Activated CD8-positive, alpha-beta T cell treated with anti-CD3 and anti-CD28 coated beads, Interleukin-2, amount 10 ng/mL, durations not matched to agents 7 days and 5 days (primary cell): ENCODE data around the gene PLK4. TPM values are rescaled to one million over a fixed set of nuclear protein-coding genes. Genes with fewer than 3 reads are reported as not detected.
"Not testable (repeated sequence)": the region's sequence is repeated elsewhere in the genome, so short reads cannot be mapped to it uniquely, and the experiment has no call there.

ENCODE experiments used
- ATAC-seq: fragments of 150-1000 bp; cut with Tn5 transposase; one replicate; pipeline ENCODE4 v1.10.0; 2021; ENCODE audit warnings: moderate library complexity
- CTCF ChIA-PET: fragments of 350-600 bp; sonication (Branson Sonifier 250); formaldehyde crosslinking; loops from one replicate; lab custom pipeline; 2021; ENCODE audit warnings: antibody characterized with exemption; lab: Charles Lee
- POLR2A ChIA-PET: fragments of 350-600 bp; sonication (Branson Sonifier 250); formaldehyde crosslinking; loops from one replicate; lab custom pipeline; 2021; ENCODE audit warnings: antibody characterized with exemption; lab: Charles Lee
- DNase-seq: peaks from one replicate; pipeline ENCODE4 v3.0.0-alpha.2; 2020
- H3K27ac Mint-ChIP-seq: one replicate; pipeline ENCODE4 v1.8.0; 2021; ENCODE audit warnings: mild to moderate bottlenecking, mixed read lengths
- H3K27me3 Mint-ChIP-seq: one replicate; pipeline ENCODE4 v1.8.0; 2021; ENCODE audit warnings: low read depth, mixed read lengths
- H3K36me3 Mint-ChIP-seq: one replicate; pipeline ENCODE4 v1.8.0; 2021; ENCODE audit warnings: low read depth, mixed read lengths
- H3K4me1 Mint-ChIP-seq: one replicate; pipeline ENCODE4 v1.8.0; 2021; ENCODE audit warnings: low read depth, mixed read lengths
- H3K4me3 Mint-ChIP-seq: one replicate; pipeline ENCODE4 v1.8.0; 2021; ENCODE audit warnings: mild to moderate bottlenecking, mixed read lengths
- H3K9me3 Mint-ChIP-seq: one replicate; pipeline ENCODE4 v1.8.0; 2022; ENCODE audit warnings: mixed read lengths; ENCODE audit not compliant: insufficient read depth
- total RNA-seq, 2 experiments: library from RNA; stranded (reverse); gene quantifications; one replicate each; pipeline ENCODE4 v1.2.3, GENCODE V29; 2021

The PLK4 gene
- total RNA-seq, 2 experiments from 2014 or later = 62.1 to 65.9 TPM

GRCh38 chr4:127857641-127858040, 23.1 kb upstream of the PLK4 start:
- ChIA-PET CTCF (no interaction called here), POLR2A (no interaction called here)
- DNase-seq = no peak
- no peaks in the 10 kb centered on the region for H3K27me3 Mint-ChIP-seq
- peaks cover 13% of the 10 kb centered on the region for H3K36me3 Mint-ChIP-seq
- H3K27ac Mint-ChIP-seq = no peak overlapping the region
- H3K4me1 Mint-ChIP-seq = no peaks in the 10 kb centered on the region
- ATAC-seq = no peak
- no peak overlapping the region for H3K4me3 Mint-ChIP-seq
- H3K9me3 Mint-ChIP-seq = peaks cover 22% of the 10 kb centered on the region

- Mint-ChIP-seq H3K36me3 (no peaks in the 10 kb centered on the region), H3K4me3 (no peak overlapping the region), H3K4me1 (peaks cover 7% of the 10 kb centered on the region), H3K27ac (no peak overlapping the region), H3K9me3 (no peaks in the 10 kb centered on the region), H3K27me3 (no peaks in the 10 kb centered on the region)
- ChIA-PET CTCF (no interaction called here), POLR2A (no interaction called here)
- DNase-seq (no peak), ATAC-seq (no peak)
Measured at GRCh38 chr4:127868196-127868595, 12.5 kb upstream of the PLK4 start.

GRCh38 chr4:127870281-127870680, 10.4 kb upstream of the PLK4 start:
- no peak for DNase-seq
- H3K4me3 Mint-ChIP-seq = no peak overlapping the region
- no peaks in the 10 kb centered on the region for H3K27me3 Mint-ChIP-seq
- CTCF ChIA-PET = no interaction called here
- no peak for ATAC-seq
- H3K4me1 Mint-ChIP-seq = peaks cover 7% of the 10 kb centered on the region
- no peak overlapping the region for H3K27ac Mint-ChIP-seq
- H3K36me3 Mint-ChIP-seq = peaks cover 2% of the 10 kb centered on the region
- H3K9me3 Mint-ChIP-seq = no peaks in the 10 kb centered on the region
- POLR2A ChIA-PET = no interaction called here

- POLR2A ChIA-PET = no interaction called here
- CTCF ChIA-PET = no interaction called here
- DNase-seq = no peak
- no peak for ATAC-seq
- Mint-ChIP-seq H3K27me3 (no peaks in the 10 kb centered on the region), H3K4me3 (no peak overlapping the region), H3K36me3 (peaks cover 5% of the 10 kb centered on the region), H3K9me3 (no peaks in the 10 kb centered on the region), H3K4me1 (peaks cover 7% of the 10 kb centered on the region), H3K27ac (no peak overlapping the region)
Measured at GRCh38 chr4:127870688-127871087, 10.0 kb upstream of the PLK4 start.

- POLR2A ChIA-PET = interaction anchor here (0.7 kb wide), 1 partner anchor 437 kb away, joined by 3 read pairs; no protein-coding TSS in a partner anchor
- CTCF ChIA-PET = no interaction called here
- Mint-ChIP-seq H3K36me3 (peaks cover 9% of the 10 kb centered on the region), H3K4me3 (no peak overlapping the region), H3K27me3 (no peaks in the 10 kb centered on the region), H3K27ac (no peak overlapping the region), H3K4me1 (peaks cover 23% of the 10 kb centered on the region), H3K9me3 (no peaks in the 10 kb centered on the region)
- ATAC-seq (no peak), DNase-seq (no peak)
Measured at GRCh38 chr4:127875791-127876190, 4.9 kb upstream of the PLK4 start.

- no peak for DNase-seq
- peak; percentile 43 for ATAC-seq
- ChIA-PET CTCF (interaction anchor here (1.9 to 2.8 kb wide), 2 partner anchors 8 to 84 kb away, joined by 4 to 14 read pairs; partner anchors contain the start of genes ABHD18 and MFSD8), POLR2A (interaction anchor here (0.7 to 3.1 kb wide), 7 partner anchors 16 to 931 kb away, joined by 3 to 38 read pairs (median 3); partner anchors contain the start of genes ABHD18, HSPA4L, LARP1B and MFSD8)
- peaks cover 35% of the 10 kb centered on the region for H3K4me1 Mint-ChIP-seq
- H3K27me3 Mint-ChIP-seq = no peaks in the 10 kb centered on the region
- peak overlapping the region; percentile 90 for H3K4me3 Mint-ChIP-seq
- no peaks in the 10 kb centered on the region for H3K9me3 Mint-ChIP-seq
- H3K36me3 Mint-ChIP-seq = peaks cover 45% of the 10 kb centered on the region
- H3K27ac Mint-ChIP-seq = peak overlapping the region; percentile 95
Measured at GRCh38 chr4:127881563-127881864, 821 bp downstream of the PLK4 start.

- H3K27me3 Mint-ChIP-seq = no peaks in the 10 kb centered on the region
- ChIA-PET CTCF (no interaction called here), POLR2A (interaction anchor here (1.3 kb wide), 1 partner anchor 77 kb away, joined by 3 read pairs; the partner anchor contains the start of genes ABHD18 and MFSD8)
- no peaks in the 10 kb centered on the region for H3K9me3 Mint-ChIP-seq
- peaks cover 25% of the 10 kb centered on the region for H3K4me1 Mint-ChIP-seq
- no peak overlapping the region for H3K27ac Mint-ChIP-seq
- no peak for ATAC-seq
- peaks cover 54% of the 10 kb centered on the region for H3K36me3 Mint-ChIP-seq
- H3K4me3 Mint-ChIP-seq = no peak overlapping the region
- no peak for DNase-seq
Measured at GRCh38 chr4:127888559-127888958, 7.9 kb downstream of the PLK4 start.

GRCh38 chr4:127889903-127890302, 9.2 kb downstream of the PLK4 start:
- Mint-ChIP-seq H3K4me3 (no peak overlapping the region), H3K36me3 (peaks cover 56% of the 10 kb centered on the region), H3K27ac (no peak overlapping the region), H3K27me3 (no peaks in the 10 kb centered on the region), H3K9me3 (no peaks in the 10 kb centered on the region), H3K4me1 (peaks cover 23% of the 10 kb centered on the region)
- POLR2A ChIA-PET = interaction anchor here (1.3 kb wide), 1 partner anchor 171 kb away, joined by 4 read pairs; the partner anchor contains the start of gene LARP1B
- DNase-seq (no peak), ATAC-seq (no peak)
- CTCF ChIA-PET = interaction anchor here (1.4 to 1.7 kb wide), 2 partner anchors 9 to 75 kb away, joined by 4 to 5 read pairs; partner anchors contain the start of genes ABHD18, MFSD8 and PLK4

GRCh38 chr4:127896069-127896468, 15.4 kb downstream of the PLK4 start:
- H3K27me3 Mint-ChIP-seq = no peaks in the 10 kb centered on the region
- ATAC-seq = no peak
- H3K27ac Mint-ChIP-seq = no peak overlapping the region
- no peak overlapping the region for H3K4me3 Mint-ChIP-seq
- peaks cover 56% of the 10 kb centered on the region for H3K36me3 Mint-ChIP-seq
- POLR2A ChIA-PET = no interaction called here
- CTCF ChIA-PET = no interaction called here
- H3K9me3 Mint-ChIP-seq = no peaks in the 10 kb centered on the region
- DNase-seq = no peak
- no peaks in the 10 kb centered on the region for H3K4me1 Mint-ChIP-seq

GRCh38 chr4:127896528-127896927, 15.8 kb downstream of the PLK4 start:
- Mint-ChIP-seq H3K9me3 (no peaks in the 10 kb centered on the region), H3K27me3 (no peaks in the 10 kb centered on the region), H3K36me3 (peaks cover 60% of the 10 kb centered on the region), H3K4me3 (no peak overlapping the region), H3K27ac (no peak overlapping the region), H3K4me1 (no peaks in the 10 kb centered on the region)
- POLR2A ChIA-PET = no interaction called here
- CTCF ChIA-PET = no interaction called here
- ATAC-seq (no peak), DNase-seq (no peak)

GRCh38 chr4:127899682-127900081, 19.0 kb downstream of the PLK4 start:
- H3K4me1 Mint-ChIP-seq, H3K27ac Mint-ChIP-seq, POLR2A ChIA-PET, H3K4me3 Mint-ChIP-seq, H3K27me3 Mint-ChIP-seq, CTCF ChIA-PET, ATAC-seq, H3K9me3 Mint-ChIP-seq, DNase-seq: not testable (repeated sequence)
- H3K36me3 Mint-ChIP-seq = peaks cover 63% of the 10 kb centered on the region

- DNase-seq (no peak), ATAC-seq (no peak)
- H3K4me1 Mint-ChIP-seq = no peaks in the 10 kb centered on the region
- CTCF ChIA-PET = no interaction called here
- no peak overlapping the region for H3K27ac Mint-ChIP-seq
- H3K9me3 Mint-ChIP-seq = no peaks in the 10 kb centered on the region
- H3K27me3 Mint-ChIP-seq = no peaks in the 10 kb centered on the region
- POLR2A ChIA-PET = no interaction called here
- H3K36me3 Mint-ChIP-seq = peaks cover 29% of the 10 kb centered on the region
- H3K4me3 Mint-ChIP-seq = no peak overlapping the region
Measured at GRCh38 chr4:127905029-127905428, 24.3 kb downstream of the PLK4 start.

- ATAC-seq = no peak
- POLR2A ChIA-PET = no interaction called here
- H3K36me3 Mint-ChIP-seq = peaks cover 9% of the 10 kb centered on the region
- H3K4me1 Mint-ChIP-seq = no peaks in the 10 kb centered on the region
- no peak for DNase-seq
- CTCF ChIA-PET = interaction anchor here (0.6 kb wide), 1 partner anchor 9 kb away, joined by 3 read pairs; no protein-coding TSS in a partner anchor
- no peaks in the 10 kb centered on the region for H3K27me3 Mint-ChIP-seq
- no peak overlapping the region for H3K27ac Mint-ChIP-seq
- no peak overlapping the region for H3K4me3 Mint-ChIP-seq
- H3K9me3 Mint-ChIP-seq = no peaks in the 10 kb centered on the region
Measured at GRCh38 chr4:127916512-127916911, 35.8 kb downstream of the PLK4 start.
